HG03095 (cell line): ENCODE results near the gene ZBTB45.

Source experiments
- ATAC-seq: cut with Tn5 transposase; IDR thresholded peaks from one replicate; pipeline ENCODE4 v1.9.1; 2021; ENCODE audit warnings: moderate library complexity; ENCODE audit not compliant: unreplicated experiment

ZBTB45 gene

GRCh38 chr19:58519355-58520256, at the start of gene ZBTB45:
Gene ZBTB45, minus strand, starts transcription at chr19:58519810. Its CDS starts 2,137 bp downstream, at chr19:58517673.
- peak; percentile 71 for ATAC-seq

GRCh38 chr19:58568453-58569130, 49.0 kb upstream of the ZBTB45 start:
- ATAC-seq, result no peak

GRCh38 chr19:58566989-58567388, 47.4 kb upstream of the ZBTB45 start:
- no peak for ATAC-seq

GRCh38 chr19:58563823-58564222, 44.2 kb upstream of the ZBTB45 start:
- no peak for ATAC-seq

- ATAC-seq, result no peak
Observed at GRCh38 chr19:58563034-58563573, 43.5 kb upstream of the ZBTB45 start.

GRCh38 chr19:58562122-58563033, 42.8 kb upstream of the ZBTB45 start:
- no peak for ATAC-seq

GRCh38 chr19:58561373-58562121, 41.9 kb upstream of the ZBTB45 start:
- ATAC-seq, result no peak

- no peak for ATAC-seq
Observed at GRCh38 chr19:58560921-58561320, 41.3 kb upstream of the ZBTB45 start.

GRCh38 chr19:58560007-58560887, 40.6 kb upstream of the ZBTB45 start:
- ATAC-seq, result no peak

GRCh38 chr19:58559275-58560006, 39.8 kb upstream of the ZBTB45 start:
- ATAC-seq, result no peak

GRCh38 chr19:58558623-58559274, 39.1 kb upstream of the ZBTB45 start:
- ATAC-seq, result peak; percentile 42

- peak; percentile 0 for ATAC-seq
Observed at GRCh38 chr19:58558066-58558622, 38.5 kb upstream of the ZBTB45 start, which contains the start of gene UBE2M. Gene UBE2M, minus strand, starts transcription at chr19:58558611. Its CDS starts 230 bp downstream, at chr19:58558381.

- ATAC-seq, result no peak
Observed at GRCh38 chr19:58557221-58558065, 37.8 kb upstream of the ZBTB45 start.

- no peak for ATAC-seq
Observed at GRCh38 chr19:58556622-58557220, 37.1 kb upstream of the ZBTB45 start.

- no peak for ATAC-seq
Observed at GRCh38 chr19:58555920-58556621, 36.5 kb upstream of the ZBTB45 start.
